GM23338 (cell line): ENCODE results near the gene SURF1. TPM values are rescaled to one million over a fixed set of nuclear protein-coding genes. Genes with fewer than 3 reads are reported as not detected.

Source experiments
- ATAC-seq: fragments of 200-7000 bp; cut with Tn5 transposase; 3 replicates; pipeline ENCODE4 v1.9.1; 2020
- DNase-seq: peaks from one replicate; pipeline ENCODE4 v3.0.0-alpha.2; 2015; ENCODE audit warnings: low spot score
- H2AFZ ChIP-seq: fragments of 200-600 bp; sonication (generic); 2 replicates; pipeline ENCODE4 v1.8.0; 2016; ENCODE audit warnings: antibody characterized with exemption, mild to moderate bottlenecking, moderate library complexity
- H3F3A ChIP-seq: fragments of 200-600 bp; sonication (generic); replicated peaks from 2 replicates; pipeline ENCODE4 v1.8.0; 2017; ENCODE audit warnings: antibody characterized with exemption, mixed run types, low read depth
- H3K27ac ChIP-seq: fragments of 200-600 bp; sonication (generic); 2 replicates; pipeline ENCODE4 v1.6.1; 2016; ENCODE audit warnings: low read depth
- H3K27me3 ChIP-seq: fragments of 200-600 bp; sonication (generic); 2 replicates; pipeline ENCODE4 v1.8.0; 2016; ENCODE audit warnings: mild to moderate bottlenecking, mixed run types, moderate library complexity; ENCODE audit not compliant: insufficient read depth
- H3K36me3 ChIP-seq: fragments of 200-600 bp; sonication (generic); 2 replicates; pipeline ENCODE4 v1.8.0; 2016; ENCODE audit warnings: mild to moderate bottlenecking; ENCODE audit not compliant: insufficient read depth
- H3K4me1 ChIP-seq: fragments of 200-600 bp; sonication (generic); 2 replicates; pipeline ENCODE4 v1.8.0; 2016; ENCODE audit warnings: mild to moderate bottlenecking, moderate library complexity; ENCODE audit not compliant: insufficient read depth
- H3K4me2 ChIP-seq: fragments of 200-600 bp; sonication (generic); 2 replicates; pipeline ENCODE4 v1.7.1; 2017; ENCODE audit warnings: mixed run types
- H3K4me3 ChIP-seq: fragments of 200-600 bp; sonication (generic); 2 replicates; pipeline ENCODE4 v1.6.1; 2016; ENCODE audit warnings: mixed run types
- H3K79me2 ChIP-seq: fragments of 200-600 bp; sonication (generic); replicated peaks from 2 replicates; pipeline ENCODE4 v1.8.0; 2017; ENCODE audit warnings: mild to moderate bottlenecking; ENCODE audit not compliant: insufficient read depth
- H3K9me2 ChIP-seq: fragments of 200-600 bp; sonication (generic); 2 replicates; pipeline ENCODE4 v1.8.0; 2017; ENCODE audit not compliant: insufficient read depth
- H4K20me1 ChIP-seq: fragments of 200-600 bp; sonication (generic); replicated peaks from 2 replicates; pipeline ENCODE4 v1.8.0; 2017; ENCODE audit warnings: mild to moderate bottlenecking; ENCODE audit not compliant: insufficient read depth
- H3K27ac Mint-ChIP-seq: 2 replicates; pipeline ENCODE4 v1.8.0; 2020; ENCODE audit warnings: inconsistent platforms, mild to moderate bottlenecking, moderate library complexity, mixed read lengths
- H3K27me3 Mint-ChIP-seq: 3 replicates; pipeline ENCODE4 v1.8.0; 2022; ENCODE audit warnings: low read depth, mild to moderate bottlenecking, moderate library complexity, mixed read lengths, inconsistent platforms; ENCODE audit not compliant: insufficient read depth, poor library complexity
- H3K36me3 Mint-ChIP-seq: 3 replicates; pipeline ENCODE4 v1.8.0; 2021; ENCODE audit warnings: low read depth, mild to moderate bottlenecking, inconsistent platforms, moderate library complexity, mixed read lengths
- H3K4me1 Mint-ChIP-seq: 3 replicates; pipeline ENCODE4 v1.8.0; 2020; ENCODE audit warnings: mild to moderate bottlenecking, inconsistent platforms, mixed read lengths
- H3K4me3 Mint-ChIP-seq: 3 replicates; pipeline ENCODE4 v1.8.0; 2021; ENCODE audit warnings: moderate library complexity, mild to moderate bottlenecking, inconsistent platforms, mixed read lengths
- H3K9me3 Mint-ChIP-seq: 3 replicates; pipeline ENCODE4 v1.8.0; 2020; ENCODE audit warnings: moderate library complexity, mild to moderate bottlenecking, inconsistent platforms, mixed read lengths
- CREB1 ChIP-seq: fragments of 250-450 bp; sonication (Bioruptor Pico); IDR thresholded peaks from 2 replicates; pipeline ENCODE4 v1.5.0; 2020; ENCODE audit warnings: low read depth, mild to moderate bottlenecking, moderate library complexity
- ETS1 ChIP-seq: IDR thresholded peaks from 2 replicates; pipeline ENCODE4 v1.6.1; 2016; ENCODE audit warnings: antibody characterized with exemption
- EZH2 ChIP-seq: fragments of 200-600 bp; sonication (generic); IDR thresholded peaks from one replicate; pipeline ENCODE4 v1.8.0; 2017; ENCODE audit warnings: antibody characterized with exemption, mild to moderate bottlenecking, low read depth; ENCODE audit not compliant: unreplicated experiment
- POLR2AphosphoS5 ChIP-seq: IDR thresholded peaks from 2 replicates; pipeline ENCODE4 v1.6.1; 2016; ENCODE audit warnings: antibody characterized with exemption, low read depth
- polyA plus RNA-seq: library from polyadenylated mRNA; unstranded; fragments of >200 nt; fragmentation: Nextera tagmentation; extraction: Ambion mirVana; gene quantifications from 2 replicates; pipeline ENCODE4 v1.2.1, GENCODE V29; 2016
- total RNA-seq: library from RNA; depleted of rRNA; stranded (reverse); fragments of >200 nt; shearing (Covaris generic); gene quantifications from 2 replicates; pipeline ENCODE4 v1.2.3, GENCODE V29; 2014
- TF ChIP-seq, protein P1 (sequence below), 2 experiments: fragments of 200-600 bp in 1 of 2; sonication (generic) in 1 of 2; conservative IDR thresholded peaks; 2 replicates each; pipeline versions ENCODE4 v1.5.1 to v1.6.1; 2016 to 2017; ENCODE audit warnings: antibody characterized with exemption in 2 of 2, low read depth in 2 of 2, mild to moderate bottlenecking in 2 of 2, moderate library complexity in 1 of 2

The SURF1 gene
- total and polyA plus RNA-seq, 2 experiments from 2014 or later: 39.1 to 52.6 TPM

GRCh38 chr9:133396952-133397351 lies 40.7 kb upstream of the SURF1 start:
- DNase-seq (peak; percentile 86), ATAC-seq (peak; percentile 94)
- Mint-ChIP-seq H3K4me3 (no peak overlapping the region), H3K9me3 (no peaks in the 10 kb centered on the region), H3K4me1 (no peaks in the 10 kb centered on the region), H3K36me3 (no peaks in the 10 kb centered on the region), H3K27me3 (peaks cover 14% of the 10 kb centered on the region), H3K27ac (no peak overlapping the region)
- Histone ChIP-seq H3K36me3 (no peaks in the 10 kb centered on the region), H3K9me2 (no peaks in the 10 kb centered on the region), H3K4me2 (no peak overlapping the region), H3K4me1 (no peaks in the 10 kb centered on the region), H2AFZ (no peak overlapping the region), H3K4me3 (no peak overlapping the region), H3F3A (no peaks in the 10 kb centered on the region), H3K27ac (no peak overlapping the region), H4K20me1 (no peaks in the 10 kb centered on the region), H3K79me2 (no peaks in the 10 kb centered on the region), H3K27me3 (no peaks in the 10 kb centered on the region)
- TF ChIP-seq, protein P1, sequence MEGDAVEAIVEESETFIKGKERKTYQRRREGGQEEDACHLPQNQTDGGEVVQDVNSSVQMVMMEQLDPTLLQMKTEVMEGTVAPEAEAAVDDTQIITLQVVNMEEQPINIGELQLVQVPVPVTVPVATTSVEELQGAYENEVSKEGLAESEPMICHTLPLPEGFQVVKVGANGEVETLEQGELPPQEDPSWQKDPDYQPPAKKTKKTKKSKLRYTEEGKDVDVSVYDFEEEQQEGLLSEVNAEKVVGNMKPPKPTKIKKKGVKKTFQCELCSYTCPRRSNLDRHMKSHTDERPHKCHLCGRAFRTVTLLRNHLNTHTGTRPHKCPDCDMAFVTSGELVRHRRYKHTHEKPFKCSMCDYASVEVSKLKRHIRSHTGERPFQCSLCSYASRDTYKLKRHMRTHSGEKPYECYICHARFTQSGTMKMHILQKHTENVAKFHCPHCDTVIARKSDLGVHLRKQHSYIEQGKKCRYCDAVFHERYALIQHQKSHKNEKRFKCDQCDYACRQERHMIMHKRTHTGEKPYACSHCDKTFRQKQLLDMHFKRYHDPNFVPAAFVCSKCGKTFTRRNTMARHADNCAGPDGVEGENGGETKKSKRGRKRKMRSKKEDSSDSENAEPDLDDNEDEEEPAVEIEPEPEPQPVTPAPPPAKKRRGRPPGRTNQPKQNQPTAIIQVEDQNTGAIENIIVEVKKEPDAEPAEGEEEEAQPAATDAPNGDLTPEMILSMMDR (conservative IDR thresholded peaks at IDR 0.05; ENCODE audit: low read depth in 2 of 2): peak; percentile 61 to 84
- TF ChIP-seq EZH2: no peak

GRCh38 chr9:133394687-133395271 lies 38.5 kb upstream of the SURF1 start:
- TF ChIP-seq ETS1: no peak
- TF ChIP-seq, protein P1 (conservative IDR thresholded peaks at IDR 0.05; ENCODE audit: low read depth in 2 of 2): peak; percentile 14 to 42; a peak in 2 of 4 replicates

DNA sequence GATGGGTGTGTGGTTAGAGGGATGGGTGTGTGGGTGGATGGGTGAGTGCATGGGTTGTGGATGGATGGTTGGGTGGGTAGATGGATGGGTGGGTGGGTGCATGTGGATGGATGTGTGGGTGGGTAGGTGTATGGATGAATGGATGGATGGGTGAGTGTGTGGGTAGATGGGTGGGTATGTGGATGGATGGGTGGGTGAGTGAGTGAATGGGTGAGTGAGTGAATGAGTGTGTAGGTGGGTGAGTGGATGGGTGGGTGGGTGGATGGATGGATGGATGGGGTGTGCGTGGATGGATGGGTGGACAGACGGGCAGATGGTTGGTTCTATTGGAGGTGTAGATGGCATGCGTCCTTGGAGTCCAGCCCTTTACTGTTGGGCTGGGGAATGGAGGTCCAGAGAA lies 37.1 kb upstream of the SURF1 start:
- Histone ChIP-seq H3K27ac (no peak overlapping the region), H3K27me3 (no peaks in the 10 kb centered on the region), H4K20me1 (no peaks in the 10 kb centered on the region), H3K36me3 (no peaks in the 10 kb centered on the region), H3K4me2 (no peak overlapping the region), H3F3A (no peaks in the 10 kb centered on the region), H3K4me1 (no peaks in the 10 kb centered on the region), H3K4me3 (no peak overlapping the region), H3K9me2 (no peaks in the 10 kb centered on the region), H3K79me2 (no peaks in the 10 kb centered on the region), H2AFZ (no peak overlapping the region)
- H3K9me3 Mint-ChIP-seq: peaks cover 16% of the 10 kb centered on the region
- DNase-seq (no peak), ATAC-seq (no peak)
- H3K4me3 Mint-ChIP-seq: no peak overlapping the region
- no peaks in the 10 kb centered on the region for H3K36me3 Mint-ChIP-seq
- peaks cover 13% of the 10 kb centered on the region for H3K27me3 Mint-ChIP-seq
- H3K27ac Mint-ChIP-seq: no peak overlapping the region
- H3K4me1 Mint-ChIP-seq: no peaks in the 10 kb centered on the region
- TF ChIP-seq, protein P1 (conservative IDR thresholded peaks at IDR 0.05; ENCODE audit: low read depth in 2 of 2): no peak
- TF ChIP-seq POLR2AphosphoS5 (no peak), CREB1 (no peak), EZH2 (no peak)

More at GRCh38 chr9:133394687-133395271, 38.5 kb upstream of the SURF1 start:
- Mint-ChIP-seq H3K4me3 (no peak overlapping the region), H3K9me3 (peaks cover 15% of the 10 kb centered on the region), H3K27ac (no peak overlapping the region), H3K27me3 (peaks cover 12% of the 10 kb centered on the region), H3K36me3 (no peaks in the 10 kb centered on the region), H3K4me1 (no peaks in the 10 kb centered on the region)
- H3F3A ChIP-seq: no peaks in the 10 kb centered on the region
- H2AFZ ChIP-seq: no peak overlapping the region
- H3K9me2 ChIP-seq: no peaks in the 10 kb centered on the region
- no peak for ATAC-seq
- H3K4me3 ChIP-seq: no peak overlapping the region
- H3K27me3 ChIP-seq: no peaks in the 10 kb centered on the region
- no peaks in the 10 kb centered on the region for H3K4me1 ChIP-seq
- no peaks in the 10 kb centered on the region for H3K79me2 ChIP-seq
- peak; percentile 25 for DNase-seq
- no peak overlapping the region for H3K4me2 ChIP-seq
- no peak overlapping the region for H3K27ac ChIP-seq
- no peaks in the 10 kb centered on the region for H3K36me3 ChIP-seq
- no peaks in the 10 kb centered on the region for H4K20me1 ChIP-seq
